Activated naive CD4-positive, alpha-beta T cell treated with Interleukin-2 at 50 U/mL for 16 hours (primary cell): Measurements from ENCODE around the gene ATP6V0A1.
"Not testable (repeated sequence)": the region's sequence is repeated elsewhere in the genome, so short reads cannot be mapped to it uniquely, and the experiment has no call there.

Experiments
- DNase-seq: peaks from one replicate; pipeline ENCODE4 v3.0.0-alpha.2; 2020

ATP6V0A1 gene

GRCh38 chr17:42458497-42459255 lies at the start of gene ATP6V0A1:
Gene ATP6V0A1, plus strand, starts transcription at chr17:42458878. Its CDS starts 2,017 bp downstream, at chr17:42460895.
- peak; percentile 88 for DNase-seq

DNA sequence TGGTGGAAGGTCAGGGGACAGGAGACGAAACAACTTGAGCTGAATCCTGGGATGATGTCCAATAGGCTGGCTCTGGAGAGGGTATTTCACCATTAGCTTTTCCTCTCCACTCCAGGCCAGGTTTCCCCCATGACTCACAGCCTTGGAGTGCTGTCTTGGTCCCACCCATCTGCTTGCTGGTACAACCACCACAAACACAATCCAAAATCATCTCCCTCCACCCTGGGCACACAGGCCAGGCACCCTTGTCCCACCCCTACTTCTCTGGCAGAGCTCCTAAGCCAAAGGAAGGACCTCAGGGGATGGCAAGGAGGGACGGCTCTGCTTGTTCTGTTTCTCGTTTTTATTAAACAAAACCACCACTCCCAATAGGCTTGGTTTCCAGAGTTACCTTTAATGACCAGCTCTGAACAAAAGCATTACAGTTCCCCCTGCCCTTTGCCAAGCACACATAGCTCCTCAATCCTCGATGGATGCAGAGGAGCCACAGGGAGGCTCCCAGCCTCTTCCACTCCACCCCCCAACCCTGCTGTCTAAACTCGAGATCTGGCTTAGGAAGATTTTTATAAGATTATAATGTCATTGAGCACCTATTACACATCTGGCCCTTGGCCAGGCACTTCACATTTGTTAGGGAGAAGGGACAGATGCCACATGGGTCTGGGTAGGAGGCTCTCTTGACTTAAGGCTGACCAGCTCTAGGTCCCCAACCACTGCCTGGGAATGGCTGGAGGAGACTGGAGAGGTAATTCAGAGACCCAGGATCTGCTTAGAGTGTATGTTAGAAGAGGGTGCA lies 49.0 kb upstream of the ATP6V0A1 start:
- DNase-seq: no peak

- DNase-seq: no peak
These were observed 48.4 kb upstream of the ATP6V0A1 start for GRCh38 chr17:42410319-42410685.

- no peak for DNase-seq
These were observed 47.3 kb upstream of the ATP6V0A1 start for GRCh38 chr17:42411361-42411760.

DNA sequence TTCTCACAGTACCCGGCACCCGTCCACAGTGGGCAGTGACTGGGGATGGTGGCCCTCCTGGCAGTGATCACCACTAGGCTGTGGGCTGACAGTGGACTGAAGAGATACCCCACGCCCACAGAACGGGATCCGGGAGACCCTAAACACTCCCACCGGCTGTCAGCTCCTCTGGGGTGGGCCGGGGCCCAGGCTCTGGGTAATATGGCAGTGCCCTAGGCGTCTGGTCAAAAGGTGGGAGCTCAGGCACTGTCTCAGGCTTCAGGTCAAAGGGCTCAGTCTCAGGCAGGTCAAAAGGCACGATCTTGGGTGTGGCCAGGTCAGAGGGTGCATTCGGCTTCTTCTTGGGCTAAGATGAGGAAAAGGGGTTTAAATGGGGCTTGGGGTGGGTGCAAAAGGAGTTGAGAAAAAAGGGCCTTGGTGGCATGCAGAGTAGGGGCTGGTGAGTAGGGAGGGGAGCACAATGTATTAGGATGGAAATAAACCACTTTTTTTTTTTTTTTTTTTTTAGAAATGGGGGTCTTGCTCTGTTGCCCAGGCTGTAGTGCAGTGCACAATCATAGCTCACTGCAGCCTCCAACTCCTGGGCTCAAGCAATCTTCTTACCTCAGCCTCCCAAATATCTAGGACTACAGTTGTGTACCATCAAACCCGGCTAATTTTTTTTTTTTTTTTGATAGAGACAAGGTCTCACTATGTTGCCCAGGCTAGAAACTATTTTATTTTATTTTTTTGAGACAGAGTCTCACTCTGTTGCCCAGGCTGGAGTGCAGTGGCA lies 46.6 kb upstream of the ATP6V0A1 start:
- DNase-seq: no peak

DNA sequence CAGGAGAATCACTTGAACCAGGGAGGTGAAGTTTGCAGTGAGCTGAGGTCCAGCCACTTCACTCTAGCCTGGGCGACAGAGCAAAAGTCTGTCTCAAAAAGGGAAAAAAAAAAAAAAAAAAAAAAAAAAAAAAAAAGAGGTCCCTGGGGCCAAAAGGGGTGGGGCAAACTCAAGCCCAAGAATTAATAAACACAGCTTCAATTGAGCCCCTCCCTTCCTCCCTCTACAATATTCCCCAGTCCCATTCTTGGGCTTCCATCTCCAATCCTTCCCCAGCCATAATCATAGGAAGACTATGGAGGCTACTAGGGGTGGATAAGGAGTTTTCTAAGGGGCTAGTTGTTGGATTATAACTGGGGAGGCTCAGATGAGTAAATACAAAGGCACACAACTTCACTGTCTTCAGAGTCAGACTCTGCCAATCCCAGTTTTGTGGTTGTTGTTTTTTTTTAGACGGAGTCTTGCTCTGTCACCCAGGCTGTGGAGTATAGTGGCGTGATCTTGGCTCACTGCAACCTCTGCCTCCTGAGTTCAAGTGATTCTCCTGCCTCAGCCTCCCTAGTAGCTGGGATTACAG lies 45.1 kb upstream of the ATP6V0A1 start:
- no peak for DNase-seq

- DNase-seq: peak; percentile 58
These were observed 43.8 kb upstream of the ATP6V0A1 start for GRCh38 chr17:42414704-42415409.

DNA sequence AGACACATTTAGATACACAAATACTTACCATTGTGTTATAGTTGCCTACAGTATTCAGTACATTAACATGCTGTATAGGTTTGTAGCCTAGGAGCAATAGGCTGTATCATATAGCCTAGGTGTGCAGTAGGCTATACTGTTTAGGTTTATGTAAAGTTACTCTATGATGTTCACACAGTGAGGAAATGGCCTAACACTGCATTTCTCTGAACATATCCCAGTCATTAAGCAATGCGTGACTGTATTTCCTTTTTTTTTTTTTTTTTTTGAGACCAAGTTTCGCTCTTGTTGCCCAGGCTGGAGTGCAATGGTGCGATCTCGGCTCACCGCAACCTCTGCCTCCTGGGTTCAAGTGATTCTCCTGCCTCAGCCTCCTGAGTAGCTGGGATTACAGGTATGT lies 40.7 kb upstream of the ATP6V0A1 start:
- DNase-seq: not testable (repeated sequence)

DNA sequence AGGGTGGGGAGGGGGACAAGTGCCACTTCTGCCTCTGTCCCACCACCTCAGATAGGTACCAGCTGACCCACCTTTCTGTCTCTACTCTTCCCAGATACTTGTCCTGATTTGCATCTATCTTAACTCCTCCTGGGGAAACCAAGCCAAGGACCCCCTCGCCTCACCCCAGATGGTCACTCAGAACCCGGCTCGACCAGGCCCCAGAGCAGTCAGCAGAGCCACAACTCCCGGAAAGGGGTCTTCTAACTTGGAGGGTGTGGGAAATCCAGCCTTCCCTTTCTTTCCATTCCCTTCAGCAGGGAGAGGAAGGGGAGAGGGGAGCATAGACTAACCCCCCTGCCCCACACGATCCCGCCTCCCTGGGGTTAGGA lies 37.6 kb upstream of the ATP6V0A1 start:
- DNase-seq: no peak

- DNase-seq: no peak
These were observed 37.0 kb upstream of the ATP6V0A1 start for GRCh38 chr17:42421507-42422338.

DNA sequence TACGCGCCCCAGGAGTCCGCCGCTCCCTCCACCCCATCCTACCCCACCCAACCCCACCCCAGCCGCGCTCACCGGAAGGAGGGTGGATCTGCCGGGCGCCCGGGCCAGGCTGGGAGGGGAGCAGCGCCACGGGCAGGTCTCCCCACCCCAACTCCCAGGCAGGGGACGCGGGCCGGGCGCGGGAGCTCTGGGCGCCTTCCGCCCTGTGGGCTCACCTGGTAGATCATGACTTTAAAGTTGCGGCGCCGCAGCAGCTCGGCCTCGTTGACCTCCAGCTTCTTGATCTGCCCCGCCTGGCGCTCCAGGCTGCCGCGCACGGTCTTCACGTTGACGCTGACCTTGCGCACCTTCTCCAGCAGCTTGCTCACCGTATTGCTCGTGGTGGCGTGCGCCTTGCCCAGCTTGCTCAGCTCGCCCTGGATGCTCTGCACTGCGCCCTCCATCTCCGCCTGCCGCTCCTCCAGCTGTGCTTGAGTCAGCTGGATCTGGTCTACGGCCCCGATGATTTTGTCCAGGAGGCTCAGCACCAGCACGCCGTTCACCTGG lies 36.2 kb upstream of the ATP6V0A1 start:
- peak; percentile 39 for DNase-seq

DNA sequence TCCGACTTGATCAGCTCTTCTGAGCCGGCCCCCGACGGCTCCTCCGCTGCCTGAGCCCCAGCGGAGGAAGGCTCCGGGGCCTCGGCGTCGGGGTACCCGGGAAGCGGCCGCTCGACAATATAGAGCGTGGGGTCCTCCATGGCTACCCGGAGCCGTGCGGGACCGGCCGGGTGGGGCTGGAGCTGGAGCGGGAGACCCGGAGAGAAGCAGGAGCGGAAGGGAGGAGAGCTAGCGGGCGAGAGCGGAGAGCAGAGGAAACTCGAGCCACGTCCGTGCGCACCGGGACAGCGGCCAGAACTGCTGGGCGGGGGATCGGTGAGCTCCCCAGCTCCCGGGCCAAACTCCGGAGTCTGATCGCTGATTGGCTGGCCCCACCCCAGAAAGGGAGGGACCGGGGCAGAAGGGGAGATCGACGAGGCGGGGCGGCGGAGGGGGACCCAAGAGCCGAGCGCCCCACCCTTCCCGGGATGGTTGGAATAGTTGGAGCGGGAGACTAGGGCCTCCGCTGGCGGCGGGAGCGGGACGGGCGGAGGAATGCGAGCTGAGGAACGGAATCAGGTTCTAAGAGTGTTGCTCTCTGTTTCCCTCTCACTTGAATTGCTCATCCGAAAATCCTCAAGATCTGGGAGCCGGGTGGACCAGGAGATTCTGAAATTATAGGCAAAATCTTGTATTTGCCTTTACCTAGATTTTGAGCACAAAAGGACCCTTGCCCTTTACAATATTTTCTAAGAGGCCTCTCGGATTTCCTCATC lies 35.5 kb upstream of the ATP6V0A1 start, which contains the start of gene CAVIN1:
TSS of gene CAVIN1 (minus strand) at position 299 of the 755 bp plus-strand sequence. CDS start at position 140, 159 bp downstream.
- DNase-seq: no peak

DNA sequence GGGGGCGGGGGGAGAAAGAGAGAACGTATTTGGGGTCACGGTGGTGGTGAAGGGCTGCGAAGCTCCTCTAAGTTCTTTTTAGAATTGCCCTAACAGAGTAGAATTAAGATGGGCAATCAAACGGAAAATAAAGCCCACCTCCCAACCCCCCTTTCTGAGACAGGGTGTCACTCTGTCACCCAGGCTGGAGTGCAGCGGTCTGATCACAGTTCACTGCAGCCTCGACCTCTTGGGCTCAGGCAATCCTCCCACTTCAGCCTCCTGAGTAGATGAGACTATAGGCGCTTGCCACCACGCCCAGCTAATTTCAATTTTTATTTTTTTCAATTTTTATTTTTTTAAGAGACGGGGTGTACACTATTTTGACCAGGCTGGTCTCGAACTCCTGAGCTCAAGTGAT lies 34.9 kb upstream of the ATP6V0A1 start:
- DNase-seq: no peak

DNA sequence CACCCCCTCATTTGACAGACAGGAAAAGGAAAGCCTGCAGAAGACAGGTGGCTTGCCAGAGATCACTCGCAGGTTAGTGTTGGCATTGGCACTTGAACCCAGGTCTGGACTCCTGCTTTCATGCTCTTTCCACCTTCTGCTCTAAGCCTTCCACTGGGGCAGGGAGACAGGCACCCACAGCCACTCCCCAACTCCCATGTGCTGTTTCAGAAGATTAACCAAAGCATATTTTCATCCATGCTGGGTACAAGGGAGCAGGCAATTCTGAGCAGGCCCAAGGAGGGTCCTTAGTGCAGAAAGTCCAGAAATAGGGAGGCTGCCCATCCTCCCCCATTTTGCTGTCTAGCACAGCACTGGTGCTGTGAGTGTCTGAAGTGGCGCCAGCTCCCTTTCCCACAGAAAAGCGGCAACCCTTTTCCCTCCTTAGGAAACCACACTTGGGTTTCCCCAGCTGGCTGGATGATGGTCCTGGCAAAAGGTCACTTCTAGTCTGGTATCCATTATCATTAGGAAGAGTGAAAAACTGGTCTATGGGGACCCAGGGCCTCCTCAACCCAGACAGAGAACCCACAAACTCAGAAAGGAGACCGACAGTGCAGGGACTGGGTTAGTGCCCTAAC lies 33.6 kb upstream of the ATP6V0A1 start:
- DNase-seq: no peak

DNA sequence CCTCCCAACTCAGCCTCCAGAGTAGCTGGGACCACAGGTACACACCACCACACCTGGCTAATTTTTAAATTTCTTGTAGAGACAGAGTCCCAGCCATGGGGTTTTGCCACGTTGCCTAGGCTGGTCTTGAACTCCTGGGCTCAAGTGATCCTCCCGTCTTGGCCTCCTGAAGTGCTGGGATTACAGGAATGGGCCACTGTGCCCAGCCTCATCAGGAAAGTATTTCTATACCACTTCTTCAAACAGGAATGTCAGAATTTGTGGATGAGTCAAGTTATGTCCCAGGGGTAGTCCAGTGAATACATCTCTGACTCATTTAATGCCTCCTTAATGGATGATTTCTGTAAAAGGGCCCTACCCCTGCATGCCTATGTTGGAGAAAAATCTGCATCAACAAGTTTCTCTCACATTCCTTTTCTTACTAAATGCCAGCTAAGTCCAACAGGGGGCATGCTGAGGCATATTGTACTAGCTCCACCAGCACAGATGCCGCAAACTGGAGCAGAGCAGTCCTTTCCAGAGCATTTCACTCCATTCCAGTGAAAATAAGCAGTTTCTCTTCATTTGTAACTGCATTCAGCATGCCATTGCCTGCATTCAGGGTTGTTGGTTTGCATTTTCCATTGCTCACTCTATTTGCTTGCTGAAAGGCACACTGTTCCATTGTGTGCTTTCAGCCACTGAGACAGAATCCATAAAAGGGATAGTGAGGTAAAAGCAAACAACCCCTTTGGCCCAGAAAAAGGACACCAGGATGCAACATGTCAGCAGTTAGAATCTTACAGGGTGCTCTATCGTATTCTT lies 30.3 kb upstream of the ATP6V0A1 start:
- peak; percentile 40 for DNase-seq

GRCh38 chr17:42429726-42430447 lies 28.8 kb upstream of the ATP6V0A1 start:
- DNase-seq: no peak

GRCh38 chr17:42431758-42432161 lies 26.9 kb upstream of the ATP6V0A1 start:
- no peak for DNase-seq

- no peak for DNase-seq
These were observed 22.3 kb upstream of the ATP6V0A1 start for GRCh38 chr17:42436391-42436790.
